HepG2 (cell line): ENCODE measurements around the gene DPP3. TPM values are rescaled to one million over a fixed set of nuclear protein-coding genes. Genes with fewer than 3 reads are reported as not detected.
A peak's percentile ranks its signal among the peaks of the same experiment; 100 is the strongest.

Experiments
- ATF2 ChIP-seq: sonication (generic); formaldehyde crosslinking; IDR thresholded peaks from 2 replicates; pipeline ENCODE4 v1.4.0; 2020; ENCODE audit warnings: missing genetic modification reagents
- BRCA1 ChIP-seq: sonication (generic); formaldehyde crosslinking; IDR thresholded peaks from 2 replicates; pipeline ENCODE4 v1.4.0; 2020; ENCODE audit warnings: missing genetic modification reagents
- CREBL2 ChIP-seq: sonication (generic); formaldehyde crosslinking; IDR thresholded peaks from 2 replicates; pipeline ENCODE4 v1.8.1; 2023; ENCODE audit warnings: missing genetic modification reagents, mild to moderate bottlenecking, borderline replicate concordance
- CTCF ChIP-seq: sonication (generic); formaldehyde crosslinking; IDR thresholded peaks from 2 replicates; pipeline ENCODE4 v1.5.0; 2020; ENCODE audit warnings: mild to moderate bottlenecking, missing genetic modification reagents, moderate library complexity
- FOXJ3 ChIP-seq: sonication (generic); formaldehyde crosslinking; IDR thresholded peaks from 2 replicates; pipeline ENCODE4 v1.4.0; 2020; ENCODE audit warnings: missing genetic modification reagents, mild to moderate bottlenecking, borderline replicate concordance
- GTF2F1 ChIP-seq: fragments of 150-350 bp; IDR thresholded peaks from 2 replicates; pipeline ENCODE4 v1.6.1; 2014; ENCODE audit warnings: low read length
- GZF1 ChIP-seq: sonication (generic); formaldehyde crosslinking; IDR thresholded peaks from 2 replicates; pipeline ENCODE4 v1.5.1; 2020; ENCODE audit warnings: mild to moderate bottlenecking, missing genetic modification reagents
- HHEX ChIP-seq: IDR thresholded peaks from 2 replicates; pipeline ENCODE4 v1.6.1; 2016; ENCODE audit warnings: control low read depth
- HOXA5 ChIP-seq: sonication (generic); formaldehyde crosslinking; IDR thresholded peaks from 2 replicates; pipeline ENCODE4 v1.4.0; 2020; ENCODE audit warnings: missing genetic modification reagents
- MAFG ChIP-seq: sonication (generic); formaldehyde crosslinking; IDR thresholded peaks from 2 replicates; pipeline ENCODE4 v1.5.1; 2020; ENCODE audit warnings: mild to moderate bottlenecking, missing genetic modification reagents
- PATZ1 ChIP-seq: sonication (generic); formaldehyde crosslinking; IDR thresholded peaks from 2 replicates; pipeline ENCODE4 v1.4.0; 2020; ENCODE audit warnings: missing genetic modification reagents
- SCMH1 ChIP-seq: sonication (generic); formaldehyde crosslinking; IDR thresholded peaks from 2 replicates; pipeline ENCODE4 v1.9.0; 2021; ENCODE audit warnings: missing genetic modification reagents, mild to moderate bottlenecking, borderline replicate concordance
- SETDB1 ChIP-seq: sonication (generic); formaldehyde crosslinking; IDR thresholded peaks from 2 replicates; pipeline ENCODE4 v1.5.1; 2020; ENCODE audit warnings: missing genetic modification reagents, mild to moderate bottlenecking, borderline replicate concordance
- SNAI1 ChIP-seq: sonication (generic); formaldehyde crosslinking; IDR thresholded peaks from 2 replicates; pipeline ENCODE4 v1.5.0; 2020; ENCODE audit warnings: mild to moderate bottlenecking, missing genetic modification reagents, borderline replicate concordance
- ZBTB38 ChIP-seq: sonication (generic); formaldehyde crosslinking; IDR thresholded peaks from 2 replicates; pipeline ENCODE4 v1.5.1; 2020; ENCODE audit warnings: mild to moderate bottlenecking, missing genetic modification reagents
- ZNF12 ChIP-seq: sonication (generic); formaldehyde crosslinking; IDR thresholded peaks from 2 replicates; pipeline ENCODE4 v1.5.0; 2020; ENCODE audit warnings: missing genetic modification reagents
- ZNF253 ChIP-seq: sonication (generic); formaldehyde crosslinking; IDR thresholded peaks from 2 replicates; pipeline ENCODE4 v1.8.0; 2022; ENCODE audit warnings: mild to moderate bottlenecking, missing genetic modification reagents, borderline replicate concordance
- ZNF558 ChIP-seq: sonication (generic); formaldehyde crosslinking; IDR thresholded peaks from 2 replicates; pipeline ENCODE4 v1.9.0; 2022; ENCODE audit warnings: mild to moderate bottlenecking, missing genetic modification reagents, borderline replicate concordance
- ZNF569 ChIP-seq: sonication (generic); formaldehyde crosslinking; IDR thresholded peaks from 2 replicates; pipeline ENCODE4 v1.5.0; 2020; ENCODE audit warnings: mild to moderate bottlenecking, missing genetic modification reagents, moderate library complexity, borderline replicate concordance
- ZNF788 ChIP-seq: sonication (generic); formaldehyde crosslinking; IDR thresholded peaks from 2 replicates; pipeline ENCODE4 v1.5.0; 2020; ENCODE audit warnings: mild to moderate bottlenecking, missing genetic modification reagents, borderline replicate concordance
- polyA plus RNA-seq, 8 experiments: library from polyadenylated mRNA; depleted of rRNA in 3 of 8; stranded (reverse) in 7 of 8; unstranded in 1 of 8; fragments of >200 nt; fragmentation: Illumina TruSeq in 4 of 8; extraction: Trizol in 4 of 8; gene quantifications; 2 replicates each; pipeline versions ENCODE4 v1.2.1 to v1.2.3, GENCODE V29; 2011 to 2016; ENCODE audit warnings: low read depth in 4 of 8, missing spikeins in 1 of 8, mixed read lengths in 1 of 8; ENCODE audit not compliant: insufficient read depth in 1 of 8
- total RNA-seq, 5 experiments: library from RNA; depleted of rRNA; stranded (reverse); fragments of >200 nt; fragmentation: Illumina TruSeq; extraction: Trizol; gene quantifications; 2 replicates each; pipeline ENCODE4 v1.2.3, GENCODE V29; 2016; ENCODE audit warnings: low read depth in 1 of 5
- TF ChIP-seq, protein P1 (sequence below): sonication (generic); formaldehyde crosslinking; IDR thresholded peaks from 2 replicates; pipeline ENCODE4 v1.5.1; 2020; ENCODE audit warnings: mild to moderate bottlenecking, missing genetic modification reagents, moderate library complexity
- TF ChIP-seq, protein P2 (sequence below): sonication (generic); formaldehyde crosslinking; IDR thresholded peaks from 2 replicates; pipeline ENCODE4 v1.9.0; 2021; ENCODE audit warnings: missing genetic modification reagents, borderline replicate concordance

DPP3 gene
- total and polyA plus RNA-seq, 2 of the 13 experiments (the other 11 are each of a cell fraction or from before 2014, with no cell fraction given) = 38.4 to 59.8 TPM

DNA sequence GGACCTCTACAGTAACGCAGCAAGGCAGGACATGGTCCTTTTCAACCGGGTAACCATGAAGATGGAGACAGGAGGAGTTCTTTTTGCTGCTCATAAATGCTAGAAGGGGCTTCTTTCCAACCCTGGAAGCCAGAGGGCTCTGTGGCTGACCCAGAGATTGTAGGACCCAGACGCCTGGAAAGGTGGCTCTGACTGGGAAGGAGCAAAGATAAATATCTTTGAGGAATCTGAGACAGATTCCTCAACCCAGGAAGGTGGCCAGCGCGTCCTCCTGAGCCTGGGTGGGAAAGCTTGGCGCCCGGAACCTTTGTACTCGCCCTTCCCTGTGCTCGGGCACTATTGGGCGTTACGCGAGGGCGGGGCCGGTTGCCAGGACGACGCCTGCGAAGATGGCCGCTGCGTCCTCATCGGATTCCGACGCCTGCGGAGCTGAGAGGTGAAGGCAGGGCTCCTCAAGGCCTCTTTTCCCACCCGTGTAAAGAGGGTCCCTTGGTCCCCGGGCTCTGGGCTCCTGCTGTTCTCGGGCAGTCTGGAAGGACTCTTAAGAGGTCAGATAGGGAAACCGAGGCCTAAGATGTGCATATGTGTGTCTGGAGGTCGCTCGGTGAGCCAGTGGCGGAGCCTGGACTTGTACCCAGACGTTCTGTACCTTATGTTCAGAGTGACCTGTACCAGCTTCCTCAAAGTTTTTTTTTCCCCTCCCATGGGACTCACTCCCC, 30.2 kb downstream of the DPP3 start, which contains the start of gene BBS1 (continued):
- peak; percentile 83 for TF ChIP-seq ZBTB38 (CRISPR knock-in tag)
- no peak for TF ChIP-seq GTF2F1
- TF ChIP-seq, protein P1, sequence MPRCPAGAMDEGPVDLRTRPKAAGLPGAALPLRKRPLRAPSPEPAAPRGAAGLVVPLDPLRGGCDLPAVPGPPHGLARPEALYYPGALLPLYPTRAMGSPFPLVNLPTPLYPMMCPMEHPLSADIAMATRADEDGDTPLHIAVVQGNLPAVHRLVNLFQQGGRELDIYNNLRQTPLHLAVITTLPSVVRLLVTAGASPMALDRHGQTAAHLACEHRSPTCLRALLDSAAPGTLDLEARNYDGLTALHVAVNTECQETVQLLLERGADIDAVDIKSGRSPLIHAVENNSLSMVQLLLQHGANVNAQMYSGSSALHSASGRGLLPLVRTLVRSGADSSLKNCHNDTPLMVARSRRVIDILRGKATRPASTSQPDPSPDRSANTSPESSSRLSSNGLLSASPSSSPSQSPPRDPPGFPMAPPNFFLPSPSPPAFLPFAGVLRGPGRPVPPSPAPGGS (CRISPR knock-in tag) = peak; percentile 75; the same call in 1 of the 2 replicates
- TF ChIP-seq FOXJ3 (CRISPR knock-in tag) = peak; percentile 39; the same call in 1 of the 2 replicates
- no peak for TF ChIP-seq MAFG (CRISPR knock-in tag)
- TF ChIP-seq ZNF569 (CRISPR knock-in tag) = no peak
- no peak for TF ChIP-seq CREBL2 (CRISPR knock-in tag)
- TF ChIP-seq PATZ1 (CRISPR knock-in tag) = 0 out of 2 replicates have a peak, but pooled peaks have one; percentile 30
- TF ChIP-seq ZNF253 = no peak
- TF ChIP-seq ZNF12 = no peak
- TF ChIP-seq SETDB1 (CRISPR knock-in tag) = no peak
- no peak for TF ChIP-seq GZF1 (CRISPR knock-in tag)
- TF ChIP-seq CTCF (CRISPR knock-in tag) = 0 out of 2 replicates have a peak, but pooled peaks have one; percentile 9
- TF ChIP-seq ZNF558 (CRISPR knock-in tag) = no peak
- peak; percentile 96; the same call in 1 of the 2 replicates for TF ChIP-seq ZNF788 (CRISPR knock-in tag)
- TF ChIP-seq HHEX (CRISPR knock-in tag) = peak; percentile 61
- TF ChIP-seq SCMH1 = no peak
- no peak for TF ChIP-seq BRCA1 (CRISPR knock-in tag)
- TF ChIP-seq SNAI1 (CRISPR knock-in tag) = no peak
- 0 out of 2 replicates have a peak, but pooled peaks have one; percentile 50 for TF ChIP-seq HOXA5 (CRISPR knock-in tag)
- TF ChIP-seq, protein P2, sequence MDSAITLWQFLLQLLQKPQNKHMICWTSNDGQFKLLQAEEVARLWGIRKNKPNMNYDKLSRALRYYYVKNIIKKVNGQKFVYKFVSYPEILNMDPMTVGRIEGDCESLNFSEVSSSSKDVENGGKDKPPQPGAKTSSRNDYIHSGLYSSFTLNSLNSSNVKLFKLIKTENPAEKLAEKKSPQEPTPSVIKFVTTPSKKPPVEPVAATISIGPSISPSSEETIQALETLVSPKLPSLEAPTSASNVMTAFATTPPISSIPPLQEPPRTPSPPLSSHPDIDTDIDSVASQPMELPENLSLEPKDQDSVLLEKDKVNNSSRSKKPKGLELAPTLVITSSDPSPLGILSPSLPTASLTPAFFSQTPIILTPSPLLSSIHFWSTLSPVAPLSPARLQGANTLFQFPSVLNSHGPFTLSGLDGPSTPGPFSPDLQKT (CRISPR knock-in tag) = no peak
- TF ChIP-seq ATF2 (CRISPR knock-in tag) = no peak; the same call in 1 of the 2 replicates
